GM21423 (cell line): Measurements from ENCODE around the gene KLC4.

Source experiments
- ATAC-seq: cut with Tn5 transposase; IDR thresholded peaks from one replicate; pipeline ENCODE4 v1.9.1; 2021; ENCODE audit warnings: mild to moderate bottlenecking, moderate library complexity; ENCODE audit not compliant: unreplicated experiment

KLC4 gene

GRCh38 chr6:43120944-43121913 lies 61.8 kb downstream of the KLC4 start:
- no peak for ATAC-seq

- ATAC-seq = no peak
Measured at GRCh38 chr6:43122146-43122545, 62.7 kb downstream of the KLC4 start.

- ATAC-seq = no peak
Measured at GRCh38 chr6:43123461-43124314, 64.3 kb downstream of the KLC4 start.

GRCh38 chr6:43124481-43124880 lies 65.0 kb downstream of the KLC4 start:
- no peak for ATAC-seq
